Activated effector memory CD4-positive, alpha-beta T cell treated with Interleukin-2 at 50 U/mL for 16 hours (primary cell): ENCODE measurements around the gene BCAS3.

Experiments
- DNase-seq: peaks from one replicate; pipeline ENCODE4 v3.0.0-alpha.2; 2020

BCAS3 gene

GRCh38 chr17:61380836-61381525 is 703.3 kb downstream of the BCAS3 start:
- no peak for DNase-seq

GRCh38 chr17:61381537-61381936 is 703.9 kb downstream of the BCAS3 start:
- DNase-seq = no peak

- no peak for DNase-seq
Observed at GRCh38 chr17:61382796-61383688, 705.4 kb downstream of the BCAS3 start.

GRCh38 chr17:61383689-61384201 is 706.1 kb downstream of the BCAS3 start:
- no peak for DNase-seq

- DNase-seq = no peak
Observed at GRCh38 chr17:61384354-61384691, 706.7 kb downstream of the BCAS3 start.

GRCh38 chr17:61384692-61385576 is 707.3 kb downstream of the BCAS3 start:
- DNase-seq = no peak

GRCh38 chr17:61385577-61386236 is 708.1 kb downstream of the BCAS3 start:
- DNase-seq = no peak

GRCh38 chr17:61386251-61386650 is 708.6 kb downstream of the BCAS3 start:
- DNase-seq = no peak

GRCh38 chr17:61387011-61387410 is 709.4 kb downstream of the BCAS3 start:
- no peak for DNase-seq

- no peak for DNase-seq
Observed at GRCh38 chr17:61387511-61388305, 710.1 kb downstream of the BCAS3 start.

- DNase-seq = no peak
Observed at GRCh38 chr17:61388561-61389356, 711.1 kb downstream of the BCAS3 start.

GRCh38 chr17:61389670-61390478 is 712.2 kb downstream of the BCAS3 start:
- no peak for DNase-seq

- DNase-seq = no peak
Observed at GRCh38 chr17:61390479-61390791, 712.8 kb downstream of the BCAS3 start.

GRCh38 chr17:61391595-61392291 is 714.1 kb downstream of the BCAS3 start:
- DNase-seq = no peak

- DNase-seq = no peak
Observed at GRCh38 chr17:61392679-61393078, 715.0 kb downstream of the BCAS3 start.

- no peak for DNase-seq
Observed at GRCh38 chr17:61393550-61393903, 715.9 kb downstream of the BCAS3 start.

- no peak for DNase-seq
Observed at GRCh38 chr17:61393904-61394629, 716.4 kb downstream of the BCAS3 start.

GRCh38 chr17:61394630-61395408 is 717.2 kb downstream of the BCAS3 start:
- DNase-seq = no peak
